CD1c-positive myeloid dendritic cell (primary cell): ENCODE measurements around the gene GAS7.

Experiments
- DNase-seq: peaks from one replicate; pipeline ENCODE4 v3.0.0-alpha.2; 2016; ENCODE audit errors: extremely low spot score

Gene GAS7

DNA sequence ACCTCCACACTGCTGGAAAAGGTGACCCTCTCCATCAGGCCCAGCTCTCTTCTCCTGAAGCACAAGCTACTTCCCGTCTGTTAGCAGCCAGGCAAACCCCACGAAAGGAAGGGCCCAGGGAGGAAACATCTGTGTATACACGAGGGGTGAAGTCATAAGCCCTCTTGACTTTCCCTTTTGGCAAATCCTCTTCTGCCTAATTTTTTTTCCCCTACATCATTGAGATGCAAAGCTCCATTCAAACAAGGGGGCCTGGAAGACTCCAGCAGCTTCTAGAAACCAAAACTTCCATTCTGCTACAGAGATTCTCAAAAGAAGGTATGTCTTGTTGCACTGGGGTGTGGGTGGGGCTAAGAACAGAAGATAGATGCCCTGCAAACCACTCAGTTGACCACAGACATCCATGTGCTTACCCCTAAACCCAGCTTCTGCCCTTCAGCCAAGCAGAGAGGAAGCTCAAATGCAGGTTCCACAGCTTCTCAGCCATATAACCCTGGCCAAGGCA lies 147.8 kb downstream of the GAS7 start:
- peak; percentile 54 for DNase-seq

DNA sequence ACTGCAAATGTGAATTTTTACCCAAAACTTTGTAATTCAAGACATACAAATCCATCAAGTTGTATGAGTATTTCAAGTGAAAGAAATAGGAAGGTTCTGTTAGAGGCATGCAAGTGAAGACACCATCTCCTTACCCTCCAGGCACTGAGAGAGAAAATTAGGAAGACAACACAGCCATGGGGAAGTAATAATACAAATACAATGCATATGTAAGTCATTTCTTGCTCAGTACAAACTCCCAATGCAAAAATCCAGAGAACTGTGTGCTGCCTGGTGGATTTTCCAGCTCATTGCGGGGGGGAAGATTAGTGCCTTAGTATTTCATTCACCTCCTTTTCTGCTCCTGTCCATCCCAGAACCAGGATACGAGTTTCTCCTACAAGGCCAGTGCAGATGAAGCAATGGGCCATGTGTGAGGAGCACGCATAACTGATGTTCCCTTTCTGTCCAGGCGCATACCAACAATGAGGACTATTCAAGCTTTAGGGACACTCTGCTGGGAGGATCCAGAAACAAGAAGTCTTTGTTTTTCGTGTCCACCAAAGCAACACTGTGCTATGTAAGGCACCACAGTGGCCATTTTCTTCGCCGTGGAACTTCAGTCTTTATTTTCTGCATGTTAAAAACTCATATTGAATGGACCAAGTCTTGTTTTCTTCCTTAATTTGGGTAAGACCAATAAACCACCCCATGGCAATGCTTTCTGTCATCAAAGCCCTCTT lies 149.6 kb downstream of the GAS7 start:
- peak; percentile 49 for DNase-seq

DNA sequence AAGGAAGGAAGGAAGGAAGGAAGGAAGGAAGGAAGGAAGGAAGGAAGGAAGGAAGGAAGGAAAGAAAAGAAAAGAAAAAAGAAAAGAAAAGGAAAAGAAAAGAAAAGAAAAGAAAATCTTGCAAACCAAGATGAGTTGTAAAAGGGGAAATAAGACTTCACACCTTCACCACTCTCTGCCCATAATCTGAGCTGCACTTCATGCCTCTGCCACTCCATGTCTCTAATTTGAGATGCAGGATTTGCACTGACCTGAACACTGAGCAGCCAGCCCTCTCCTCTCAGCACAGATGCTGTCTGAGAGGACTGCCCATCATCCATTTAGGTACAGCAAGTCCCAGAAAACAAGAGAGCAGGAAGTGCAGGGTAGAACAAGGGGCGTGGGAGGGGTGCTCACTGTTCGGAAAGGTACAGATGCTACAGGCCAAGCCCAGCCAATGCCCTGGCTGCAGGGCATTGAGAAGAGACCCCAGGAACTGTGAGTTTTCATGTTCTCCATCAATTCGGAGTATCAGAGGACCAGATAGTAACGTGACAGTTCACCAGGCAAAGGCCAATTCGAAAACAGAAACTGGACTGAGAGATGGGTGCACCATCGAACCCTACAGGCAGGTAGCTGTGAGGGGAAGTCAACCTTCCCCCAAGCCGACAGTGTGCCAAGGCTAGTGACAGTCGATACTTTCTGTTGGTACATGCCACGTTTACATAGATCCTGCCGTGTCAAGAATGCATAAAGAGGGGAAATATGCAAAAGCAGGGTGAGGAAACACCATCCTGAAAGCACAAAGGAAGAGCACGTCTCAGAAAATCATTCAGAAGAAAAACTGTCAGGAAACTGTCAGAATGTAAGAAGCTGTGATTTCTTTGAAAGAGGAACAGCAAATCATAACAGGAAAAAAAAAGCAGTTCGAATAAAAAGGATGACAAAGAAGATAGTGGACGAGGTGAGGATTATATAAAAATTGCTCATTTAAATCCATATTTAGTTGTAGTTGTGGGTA lies 151.3 kb downstream of the GAS7 start:
- peak; percentile 43 for DNase-seq

DNA sequence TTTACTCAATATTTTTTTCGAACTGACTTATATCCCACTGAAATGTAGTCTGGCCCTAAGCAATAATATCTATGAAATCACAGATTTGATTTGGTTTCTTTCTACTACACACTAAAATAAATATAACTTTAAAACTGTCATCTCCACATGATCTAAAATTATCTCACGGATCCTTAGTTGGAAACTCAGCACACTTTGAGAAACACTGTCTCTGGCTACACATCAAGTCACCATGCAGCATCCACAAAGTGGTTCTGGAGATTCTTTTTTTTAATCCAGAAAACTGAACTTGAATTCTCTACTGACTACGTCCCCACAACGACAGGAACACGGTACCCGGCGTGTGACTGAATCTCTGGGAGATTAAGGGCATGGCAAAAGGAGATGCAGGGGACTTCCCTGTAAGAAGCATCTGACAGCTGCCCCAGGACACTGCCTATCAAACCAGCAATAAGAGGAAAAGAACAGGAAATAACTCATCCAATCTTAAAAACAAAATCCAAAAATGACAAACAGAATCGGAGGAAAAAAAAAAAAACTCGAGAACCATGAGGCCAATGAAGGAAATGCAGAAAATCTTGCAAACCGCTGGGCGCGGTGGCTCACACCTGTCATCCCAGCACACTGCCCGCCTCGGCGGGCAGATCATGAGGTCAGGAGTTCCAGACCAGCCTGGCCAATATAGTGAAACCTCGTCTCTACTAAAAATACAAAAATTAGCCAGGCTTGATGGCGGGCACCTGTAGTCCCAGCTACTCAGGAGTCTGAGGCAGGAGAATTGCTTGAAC lies 152.3 kb downstream of the GAS7 start:
- DNase-seq: no peak

DNA sequence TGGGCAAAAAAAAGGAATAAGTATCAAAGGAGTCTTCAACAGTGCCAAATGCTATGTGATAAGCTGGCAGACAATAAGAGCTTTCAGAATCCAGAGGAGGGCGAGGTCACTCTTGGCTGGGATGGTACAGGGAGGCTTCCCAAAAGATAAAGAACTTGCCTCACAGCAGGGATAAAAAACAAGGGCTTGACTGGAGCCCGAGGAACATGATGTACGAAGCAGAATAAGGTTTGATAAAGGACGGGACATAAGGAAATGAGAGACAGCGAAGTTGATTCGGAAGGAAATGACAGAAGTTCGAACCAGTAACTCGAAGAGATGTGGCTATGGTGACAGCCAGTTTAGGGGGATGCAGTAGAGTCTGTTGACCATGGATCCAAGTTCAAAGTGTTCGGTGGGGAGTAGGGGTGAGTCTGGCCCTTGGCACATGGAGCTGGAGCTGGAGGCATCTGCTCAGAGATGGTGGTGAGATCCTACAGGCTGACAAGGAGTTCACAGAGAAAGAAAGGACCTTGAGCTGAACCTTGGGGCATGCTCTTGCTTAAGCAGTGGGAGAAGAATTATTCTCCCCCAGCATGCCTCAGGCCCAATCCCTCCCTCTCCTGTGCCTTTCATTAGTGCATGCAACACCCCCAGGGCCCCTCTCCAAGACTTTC lies 155.7 kb downstream of the GAS7 start:
- no peak for DNase-seq

DNA sequence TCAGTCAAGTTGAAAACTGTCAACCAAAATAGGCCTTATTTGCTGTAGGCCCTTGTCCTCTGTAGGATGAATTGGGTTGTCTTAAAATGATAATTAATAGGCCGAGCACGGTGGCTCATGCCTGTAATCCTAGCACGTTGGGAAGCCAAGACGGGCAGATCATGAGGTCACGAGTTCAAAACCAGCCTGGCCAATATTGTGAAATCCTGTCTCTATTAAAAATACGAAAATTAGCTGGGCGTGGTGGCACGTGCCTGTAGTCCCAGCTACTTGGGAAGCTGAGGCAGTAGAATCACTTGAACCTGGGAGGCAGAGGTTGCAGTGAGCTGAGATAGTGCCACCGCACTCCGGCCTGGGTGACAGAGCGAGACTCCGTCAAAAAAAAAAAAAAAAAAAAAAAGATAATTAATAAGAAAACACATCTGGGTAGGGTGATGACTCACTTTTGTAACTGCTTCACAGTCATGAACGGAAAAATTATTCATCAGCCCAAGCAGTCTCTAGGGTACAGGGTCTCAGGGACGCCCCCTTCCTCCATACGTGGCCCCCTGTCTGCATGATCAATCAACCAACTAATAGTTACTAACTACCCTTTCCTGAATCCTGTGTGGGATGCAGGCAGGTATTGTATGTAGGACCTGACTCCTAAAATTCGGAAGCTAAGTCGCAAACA lies 156.4 kb downstream of the GAS7 start:
- no peak for DNase-seq

DNA sequence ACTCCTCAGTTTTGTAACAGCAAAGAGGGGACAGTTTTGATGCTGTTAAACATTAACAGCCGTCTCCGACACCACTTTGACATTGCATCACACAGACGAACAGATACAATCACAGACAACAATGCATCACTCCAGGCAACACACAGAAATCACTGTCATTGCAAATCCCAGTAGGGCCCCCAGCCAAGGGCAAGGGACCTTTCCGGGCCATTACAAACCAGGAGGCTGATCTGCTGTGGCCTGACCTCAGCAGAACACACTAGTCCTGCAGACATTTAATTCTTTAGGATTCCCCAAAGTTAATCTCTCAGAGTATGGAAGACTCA lies 157.2 kb downstream of the GAS7 start:
- DNase-seq: no peak

DNA sequence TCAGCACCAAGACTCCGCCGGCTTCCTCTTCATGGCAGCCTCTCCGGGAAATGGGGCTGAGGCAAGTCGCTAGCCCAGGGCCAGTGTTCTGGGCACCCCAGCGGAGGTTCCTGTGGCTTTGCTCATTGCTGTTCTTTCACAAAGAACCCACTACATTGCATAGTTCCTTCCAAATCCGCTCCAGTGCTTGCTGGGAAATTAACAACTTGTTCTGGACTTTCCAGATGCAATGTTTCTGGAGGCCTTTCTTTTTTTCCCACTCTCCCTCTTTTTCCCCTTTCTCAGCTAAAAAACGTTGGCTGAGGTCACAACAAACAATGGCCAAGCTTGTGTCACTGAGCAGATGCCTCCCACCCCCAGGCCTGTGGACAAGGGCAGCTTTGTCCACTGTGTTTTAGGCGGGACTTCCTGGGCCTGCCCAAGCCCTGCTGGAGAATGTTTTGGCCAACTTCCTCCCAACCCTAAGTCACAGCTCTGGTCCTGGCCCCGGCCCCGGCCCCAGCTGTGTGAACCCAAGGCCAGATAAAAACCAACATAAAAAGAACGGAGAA lies 161.8 kb downstream of the GAS7 start:
- DNase-seq: peak; percentile 61

DNA sequence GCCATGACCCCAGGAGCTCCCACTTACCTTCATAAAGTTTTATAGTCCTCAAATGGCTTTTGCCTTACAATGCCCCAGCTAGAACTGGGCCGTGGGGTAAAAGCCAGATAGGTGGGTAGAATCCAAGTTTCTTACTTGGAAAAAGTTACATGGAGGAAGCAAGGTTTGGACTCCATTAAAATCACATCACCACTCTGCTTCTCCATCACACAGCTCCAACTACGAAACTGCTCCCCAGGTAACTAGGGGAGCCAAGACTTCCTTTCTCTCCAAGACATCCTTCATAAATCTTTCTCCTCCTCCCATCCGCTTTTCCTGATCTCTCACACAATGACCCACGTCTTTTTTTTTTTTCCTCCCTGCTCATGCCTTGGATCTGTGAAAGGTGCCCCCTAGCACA lies 162.5 kb downstream of the GAS7 start:
- DNase-seq: no peak

DNA sequence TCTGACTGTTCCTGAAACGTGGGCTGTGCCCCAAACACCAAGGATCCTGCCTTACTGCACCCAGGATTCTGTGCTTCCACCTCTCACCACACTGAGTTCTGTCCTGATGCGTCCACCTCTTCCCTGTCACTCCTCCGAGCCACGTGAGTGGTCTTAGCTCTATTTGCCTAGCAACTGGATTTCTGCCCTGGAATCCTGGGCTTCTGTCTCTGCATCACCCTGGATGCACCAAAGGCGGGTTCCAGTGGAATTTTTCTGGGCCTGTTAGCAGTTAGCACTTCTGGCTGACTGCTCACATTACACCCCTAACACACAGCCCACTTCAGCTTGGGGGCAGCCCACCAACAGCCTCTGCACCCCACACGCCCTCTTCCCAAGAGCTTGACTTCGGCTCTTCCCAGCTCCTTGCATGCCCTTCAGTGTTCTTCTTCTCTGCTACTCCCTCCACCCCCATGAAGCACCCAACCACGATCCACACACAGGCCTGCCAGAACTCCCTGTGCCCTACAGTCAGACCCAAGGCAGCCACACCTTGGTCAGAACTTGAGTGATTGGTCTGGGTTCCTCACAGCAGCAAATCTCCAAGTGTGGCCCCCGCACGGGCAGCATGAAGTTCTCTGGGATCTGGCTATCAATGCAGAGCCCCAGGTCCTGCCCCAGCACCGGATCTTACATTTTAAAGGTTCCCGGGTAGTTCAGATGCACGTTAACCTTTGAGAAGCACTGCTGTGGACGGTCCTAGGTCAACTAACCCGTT lies 163.5 kb downstream of the GAS7 start:
- no peak for DNase-seq

DNA sequence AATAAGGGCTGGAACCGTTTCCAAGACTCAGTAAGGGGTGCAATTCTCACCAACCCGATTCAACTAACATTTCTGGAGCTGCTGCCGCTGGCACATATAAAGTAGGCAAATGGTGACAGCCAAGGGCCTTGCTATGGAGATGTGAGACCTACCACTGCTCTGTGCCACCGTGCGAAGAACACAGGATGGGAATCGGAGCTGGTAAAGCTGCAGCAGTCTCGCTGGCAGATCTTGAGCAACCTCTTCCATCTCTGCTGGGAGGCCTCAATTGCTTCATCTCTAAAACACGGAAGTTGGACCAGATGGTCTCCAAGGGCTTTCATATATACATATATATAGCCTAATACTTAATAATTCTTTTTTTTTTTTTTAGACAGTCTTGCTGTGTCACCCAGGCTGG lies 164.4 kb downstream of the GAS7 start:
- DNase-seq: peak; percentile 89

DNA sequence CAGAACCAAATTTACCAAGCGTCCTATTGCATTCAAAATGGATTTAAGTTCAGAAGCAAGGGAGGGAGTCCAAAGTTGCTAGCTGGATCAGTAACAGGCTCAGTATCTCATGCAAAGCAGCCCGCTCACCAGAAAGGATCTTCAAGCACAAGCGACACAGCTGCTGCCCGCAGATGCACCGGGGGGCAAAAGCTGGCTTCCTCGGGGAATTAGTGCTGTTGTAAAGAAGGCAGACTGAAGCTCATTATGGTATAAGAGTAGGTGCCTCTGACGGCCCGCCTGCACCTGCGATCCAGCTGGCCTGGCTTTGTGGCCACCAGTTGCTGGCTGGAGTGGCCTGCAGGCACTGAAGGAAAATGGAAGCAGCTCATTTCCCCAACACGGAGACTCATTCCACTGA lies 165.0 kb downstream of the GAS7 start:
- DNase-seq: no peak

DNA sequence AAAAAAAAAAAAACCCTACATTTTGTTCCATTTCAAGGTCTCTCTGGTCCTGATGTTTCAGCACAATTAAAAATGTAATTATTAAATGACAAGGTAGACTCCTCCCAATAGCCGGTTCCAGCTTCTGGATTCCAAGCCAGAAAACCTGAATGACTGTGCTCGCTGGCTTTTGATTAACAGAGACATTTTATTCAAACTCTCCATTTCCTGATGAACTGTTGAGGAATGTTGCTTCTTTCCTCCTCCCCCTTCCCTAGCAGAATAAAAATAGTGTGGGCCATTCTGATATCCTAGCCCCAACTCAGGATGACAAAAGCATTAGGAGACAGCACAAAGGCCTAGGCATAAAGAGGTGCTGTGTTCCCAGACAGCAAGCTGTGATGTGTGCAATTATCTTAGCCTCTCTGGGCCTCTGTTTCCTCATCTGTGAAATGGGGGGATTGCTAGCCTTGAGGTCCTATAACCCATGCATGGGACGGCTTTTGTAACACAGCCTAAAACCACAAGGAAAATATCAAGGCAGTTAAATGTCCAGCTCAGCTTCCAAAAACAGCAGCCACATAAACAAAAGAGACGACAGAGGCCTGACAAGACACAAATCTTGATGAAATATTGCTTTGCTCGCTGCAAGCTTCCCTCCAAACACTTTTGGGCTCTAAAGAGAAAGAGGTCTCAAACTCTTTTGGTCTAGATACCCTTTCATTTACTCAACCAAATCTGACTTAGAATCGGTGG lies 166.1 kb downstream of the GAS7 start:
- no peak for DNase-seq

DNA sequence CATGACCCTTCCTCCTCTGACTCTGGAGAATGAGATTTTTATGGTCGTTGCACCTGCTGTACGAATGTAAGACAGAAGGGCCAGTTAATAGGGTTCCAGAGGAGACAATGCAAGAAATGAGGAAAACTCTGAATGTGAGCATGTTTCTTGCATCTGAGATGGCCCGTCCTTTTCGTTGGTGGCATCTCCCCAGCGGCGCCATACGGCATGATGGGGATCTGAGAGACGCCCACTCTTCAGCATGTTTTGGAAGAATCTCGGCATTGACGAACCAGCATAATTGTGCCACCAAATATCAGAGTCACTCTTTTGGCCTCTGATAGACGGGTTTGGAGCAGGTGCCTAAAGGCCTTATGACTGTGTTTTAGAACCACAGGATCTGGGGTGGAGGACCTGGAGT lies 166.8 kb downstream of the GAS7 start:
- DNase-seq: no peak

DNA sequence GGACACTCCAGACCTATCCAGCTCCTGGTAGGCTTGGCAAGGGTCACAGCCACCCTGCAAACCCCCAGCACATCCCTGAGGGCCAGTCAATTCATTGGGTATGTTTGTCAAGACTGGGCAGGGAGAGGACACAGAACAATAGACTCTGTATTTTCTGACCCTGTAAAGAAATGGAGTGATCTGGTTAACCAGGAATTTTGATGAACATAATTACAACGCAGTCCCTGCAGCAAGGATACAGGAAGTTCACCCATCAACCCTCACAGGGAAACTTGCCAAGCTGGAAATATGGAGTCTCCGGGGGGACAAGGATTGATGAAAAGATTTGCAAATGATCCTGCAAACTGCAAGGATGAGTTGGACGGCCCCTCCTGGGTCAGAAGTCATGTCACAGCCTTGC lies 167.3 kb downstream of the GAS7 start:
- no peak for DNase-seq

DNA sequence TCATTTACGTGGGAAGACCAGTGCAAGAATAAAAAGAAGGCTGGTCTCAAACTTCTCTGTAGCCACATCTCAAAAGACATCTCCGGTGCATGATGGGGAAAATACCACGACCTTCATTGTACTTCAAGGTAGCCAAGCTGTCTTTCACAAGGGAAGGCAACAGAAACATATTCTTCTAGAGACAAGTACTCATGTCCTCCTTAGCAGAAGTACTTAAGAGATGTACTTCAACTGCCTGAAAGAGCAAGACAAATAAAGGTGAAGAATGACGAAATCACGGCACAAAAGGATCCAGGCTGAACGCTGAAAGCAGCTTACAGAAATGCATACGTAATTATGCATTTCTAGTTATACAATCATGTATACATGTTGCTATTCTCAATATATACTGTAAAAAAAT lies 169.3 kb downstream of the GAS7 start:
- no peak for DNase-seq

DNA sequence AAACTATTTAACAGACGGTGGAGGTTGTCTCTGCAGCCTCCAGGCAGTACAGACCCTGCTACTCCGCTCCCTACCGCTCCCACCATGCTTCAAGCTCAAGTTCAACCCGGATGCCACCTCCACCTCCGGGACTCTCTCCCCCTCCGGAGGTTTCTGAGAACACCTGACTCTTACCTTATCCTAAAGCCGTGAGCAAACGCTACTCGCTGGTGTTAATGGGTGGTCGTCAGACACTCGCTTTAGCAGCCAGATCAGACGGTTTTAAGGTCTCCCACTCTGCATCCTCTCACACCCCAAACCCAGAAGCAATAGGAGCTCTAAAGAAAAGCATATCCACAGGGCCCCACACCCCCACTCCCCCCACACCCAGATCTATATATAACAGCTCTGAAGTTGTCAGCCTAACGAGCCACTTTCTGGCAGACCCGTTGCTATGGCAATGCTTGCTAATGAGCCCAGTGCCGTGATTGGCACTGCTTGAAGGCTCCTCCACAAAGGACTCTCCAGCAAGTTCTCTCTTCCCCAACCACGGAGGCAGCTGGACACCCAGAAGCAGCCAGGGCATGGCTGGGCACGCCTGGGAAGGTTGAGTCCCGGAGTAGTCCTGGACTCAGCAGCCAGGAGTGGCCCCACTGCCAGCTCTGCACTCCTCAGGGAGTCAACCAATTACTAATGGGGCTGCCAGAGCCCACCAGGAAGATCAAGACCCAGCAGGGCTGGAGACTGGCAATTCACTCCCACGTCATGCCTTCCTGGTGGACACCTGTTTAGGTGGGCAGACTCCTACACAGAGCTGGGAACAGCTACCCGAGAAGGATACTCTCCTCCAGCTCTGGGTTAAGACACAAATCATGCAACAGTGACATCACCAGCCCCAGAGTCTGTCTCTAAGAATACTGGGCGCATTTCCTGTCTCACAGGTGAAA lies 172.2 kb downstream of the GAS7 start:
- no peak for DNase-seq

DNA sequence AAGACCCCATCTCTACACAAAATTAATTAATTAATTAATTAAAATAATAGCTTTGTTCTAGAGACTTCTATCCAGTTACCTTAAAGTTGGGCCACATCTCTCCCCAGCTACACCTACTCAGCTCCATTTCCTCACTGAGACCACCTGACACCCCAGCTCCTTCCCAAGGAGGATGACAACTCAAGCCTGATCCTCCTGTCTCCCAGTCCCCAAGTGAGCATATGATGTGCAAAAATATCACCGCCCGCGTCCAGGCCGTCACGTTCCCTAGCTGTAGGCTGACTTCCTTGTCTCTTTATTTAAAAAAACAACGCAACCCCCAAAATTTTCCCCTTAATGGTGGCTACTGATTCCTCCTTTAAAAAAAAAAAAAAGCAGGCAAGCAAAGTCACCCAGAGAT lies 173.2 kb downstream of the GAS7 start:
- no peak for DNase-seq
